Natural killer cell (primary cell): ENCODE data around the gene POR. TPM values are rescaled to one million over a fixed set of nuclear protein-coding genes. Genes with fewer than 3 reads are reported as not detected.
"Not testable (repeated sequence)": the region's sequence is repeated elsewhere in the genome, so short reads cannot be mapped to it uniquely, and the experiment has no call there.

Experiments used
- ATAC-seq, 3 donors: fragments of 150-1000 bp in 2 of 3; fragments of 200-7000 bp in 1 of 3; cut with Tn5 transposase; 1 replicate in 1 of 3; 2 replicates in 2 of 3; pipeline ENCODE4 v1.10.0; 2021; ENCODE audit warnings: mild to moderate bottlenecking in 2 of 3, moderate library complexity in 2 of 3
- DNase-seq, 2 donors: peaks; one replicate each; pipeline versions ENCODE4 v3.0.0 to v3.0.0-alpha.2; 2013 to 2021; ENCODE audit warnings: mixed read lengths in 1 of 2
- H3K27ac ChIP-seq: one replicate; pipeline ENCODE4 v1.5.1; 2013; ENCODE audit warnings: mild to moderate bottlenecking, low read length
- H3K27me3 ChIP-seq: one replicate; pipeline ENCODE4 v1.6.1; 2013; ENCODE audit warnings: low read length; ENCODE audit not compliant: control insufficient read depth, insufficient read depth
- H3K36me3 ChIP-seq: one replicate; pipeline ENCODE4 v1.6.1; 2013; ENCODE audit warnings: low read length; ENCODE audit not compliant: control insufficient read depth, insufficient read depth
- H3K4me1 ChIP-seq: one replicate; pipeline ENCODE4 v1.6.1; 2013; ENCODE audit warnings: low read length; ENCODE audit not compliant: control insufficient read depth, insufficient read depth
- H3K4me3 ChIP-seq: one replicate; pipeline ENCODE4 v1.5.1; 2013; ENCODE audit warnings: low read length
- H3K9me3 ChIP-seq: one replicate; pipeline ENCODE4 v1.6.1; 2013; ENCODE audit warnings: low read length; ENCODE audit not compliant: control insufficient read depth, insufficient read depth
- H3K27ac Mint-ChIP-seq, 2 donors: one replicate each; pipeline ENCODE4 v1.8.0; 2022; ENCODE audit warnings: mild to moderate bottlenecking in 2 of 2, mixed read lengths in 2 of 2, moderate library complexity in 1 of 2
- H3K27me3 Mint-ChIP-seq, 2 donors: one replicate each; pipeline ENCODE4 v1.8.0; 2022; ENCODE audit warnings: low read depth in 2 of 2, mixed read lengths in 2 of 2
- H3K36me3 Mint-ChIP-seq: one replicate; pipeline ENCODE4 v1.8.0; 2022; ENCODE audit warnings: mixed read lengths
- H3K4me1 Mint-ChIP-seq, 2 donors: one replicate each; pipeline ENCODE4 v1.8.0; 2022; ENCODE audit warnings: mixed read lengths in 2 of 2
- H3K4me3 Mint-ChIP-seq: one replicate; pipeline ENCODE4 v1.8.0; 2022; ENCODE audit warnings: mild to moderate bottlenecking, moderate library complexity, mixed read lengths
- H3K9me3 Mint-ChIP-seq, 2 donors: one replicate each; pipeline ENCODE4 v1.8.0; 2022; ENCODE audit warnings: mixed read lengths in 2 of 2
- WGBS: methylation state at CpG from one replicate; pipeline ENCODE4 v1.1.7; 2013; ENCODE audit warnings: missing lambda C conversion rate; ENCODE audit not compliant: insufficient coverage; 5-methylcytosine and 5-hydroxymethylcytosine counted together
- intact Hi-C: fragments of 100-400 bp; cut with micrococcal nuclease; formaldehyde crosslinking; loops from one replicate; pipeline ENCODE4 v1.14.2; 2022
- total RNA-seq, 4 donors: library from RNA; stranded (reverse); fragments of 120-200 nt in 1 of 4; gene quantifications; one replicate each; pipeline versions ENCODE4 v1.2.3 to v1.2.4, GENCODE V29; 2013 to 2022
- TF ChIP-seq, protein P1 (sequence below): fragments of 200-600 bp; IDR thresholded peaks from one replicate; pipeline ENCODE4 v1.8.0; 2022; ENCODE audit warnings: antibody characterized with exemption

Gene POR
- total RNA-seq, 3 donors from 2014 or later (not counting 1 experiment from before 2014, with no cell fraction given): 56.0 to 60.5 (median 58.3) TPM

DNA sequence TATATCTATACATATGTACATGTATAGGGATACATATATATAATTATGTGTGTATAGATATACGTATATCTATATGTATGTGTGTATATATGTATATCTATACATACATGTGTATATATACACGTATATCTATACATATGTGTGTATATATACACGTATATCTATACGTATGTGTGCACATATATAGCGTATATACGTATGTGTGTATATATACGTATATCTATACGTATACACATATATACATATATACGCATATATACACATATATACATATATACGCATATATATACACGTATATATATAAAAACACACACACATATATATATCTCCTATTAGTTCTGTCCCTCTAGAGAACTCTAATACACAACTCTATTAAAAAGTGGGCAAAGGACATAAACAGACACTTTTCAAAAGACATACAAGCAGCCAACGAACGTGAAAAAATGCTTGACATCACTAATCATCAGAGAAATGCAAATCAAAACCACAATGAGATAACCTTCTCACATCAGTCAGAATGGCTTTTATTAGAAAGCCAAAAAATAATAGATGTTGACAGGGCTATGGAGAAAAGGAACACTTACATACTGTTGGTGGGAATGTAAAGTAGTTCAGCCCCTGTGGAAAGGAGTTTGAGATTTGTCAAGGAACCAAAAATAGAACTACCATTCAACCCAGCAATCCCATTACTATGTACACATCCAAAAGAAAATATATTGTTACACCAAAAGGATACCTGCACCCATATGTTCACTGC lies 101.4 kb downstream of the POR start:
- peaks cover 0 to 7% of the 10 kb centered on the region in 2 donors for H3K4me1 Mint-ChIP-seq
- Histone ChIP-seq H3K4me3 (no peak overlapping the region), H3K27me3 (no peaks in the 10 kb centered on the region), H3K4me1 (peaks cover 9% of the 10 kb centered on the region), H3K36me3 (peaks cover 13% of the 10 kb centered on the region), H3K27ac (no peak overlapping the region), H3K9me3 (no peaks in the 10 kb centered on the region)
- 88% methylated on average over 3 of the region's 13 CpGs for WGBS
- TF ChIP-seq, protein P1, sequence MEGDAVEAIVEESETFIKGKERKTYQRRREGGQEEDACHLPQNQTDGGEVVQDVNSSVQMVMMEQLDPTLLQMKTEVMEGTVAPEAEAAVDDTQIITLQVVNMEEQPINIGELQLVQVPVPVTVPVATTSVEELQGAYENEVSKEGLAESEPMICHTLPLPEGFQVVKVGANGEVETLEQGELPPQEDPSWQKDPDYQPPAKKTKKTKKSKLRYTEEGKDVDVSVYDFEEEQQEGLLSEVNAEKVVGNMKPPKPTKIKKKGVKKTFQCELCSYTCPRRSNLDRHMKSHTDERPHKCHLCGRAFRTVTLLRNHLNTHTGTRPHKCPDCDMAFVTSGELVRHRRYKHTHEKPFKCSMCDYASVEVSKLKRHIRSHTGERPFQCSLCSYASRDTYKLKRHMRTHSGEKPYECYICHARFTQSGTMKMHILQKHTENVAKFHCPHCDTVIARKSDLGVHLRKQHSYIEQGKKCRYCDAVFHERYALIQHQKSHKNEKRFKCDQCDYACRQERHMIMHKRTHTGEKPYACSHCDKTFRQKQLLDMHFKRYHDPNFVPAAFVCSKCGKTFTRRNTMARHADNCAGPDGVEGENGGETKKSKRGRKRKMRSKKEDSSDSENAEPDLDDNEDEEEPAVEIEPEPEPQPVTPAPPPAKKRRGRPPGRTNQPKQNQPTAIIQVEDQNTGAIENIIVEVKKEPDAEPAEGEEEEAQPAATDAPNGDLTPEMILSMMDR: no peak
- H3K27me3 Mint-ChIP-seq: no peaks in the 10 kb centered on the region
- H3K36me3 Mint-ChIP-seq: peaks cover 7% of the 10 kb centered on the region
- no peak overlapping the region for H3K27ac Mint-ChIP-seq
- no peaks in the 10 kb centered on the region for H3K9me3 Mint-ChIP-seq
- peak in 1 of 3 donors; percentile 32 for ATAC-seq
- H3K4me3 Mint-ChIP-seq: no peak overlapping the region
- no peak for DNase-seq
- intact Hi-C loops: no loop called here

DNA sequence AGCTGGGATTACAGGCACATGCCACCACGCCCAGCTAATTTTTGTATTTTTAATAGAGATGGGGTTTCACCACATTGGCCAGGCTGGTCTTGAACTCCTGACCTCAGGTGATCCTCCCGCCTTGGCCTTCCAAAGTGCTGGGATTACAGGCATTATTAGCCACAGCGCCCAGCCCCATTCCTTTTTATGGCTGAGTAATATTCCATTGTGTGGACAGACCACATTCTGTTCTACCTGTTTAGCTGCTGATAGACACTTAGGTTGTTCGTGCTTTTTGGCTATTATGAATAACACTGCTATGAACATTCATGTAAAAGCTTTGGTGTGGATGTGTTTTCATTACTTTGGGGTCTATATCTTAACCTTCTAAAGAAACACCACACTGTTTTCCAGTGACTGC lies 103.6 kb downstream of the POR start:
- ATAC-seq, DNase-seq, H3K4me1 ChIP-seq, H3K27ac ChIP-seq, H3K27me3 ChIP-seq, H3K9me3 Mint-ChIP-seq, H3K27me3 Mint-ChIP-seq, H3K4me3 ChIP-seq, H3K4me3 Mint-ChIP-seq, intact Hi-C loops, H3K27ac Mint-ChIP-seq, H3K9me3 ChIP-seq: not testable (repeated sequence)
- WGBS: 98% methylated on average over 3 of the region's 4 CpGs
- H3K36me3 Mint-ChIP-seq: peaks cover 12% of the 10 kb centered on the region
- peaks cover 15% of the 10 kb centered on the region for H3K36me3 ChIP-seq
- H3K4me1 Mint-ChIP-seq: peaks cover 0 to 11% of the 10 kb centered on the region in 2 donors

DNA sequence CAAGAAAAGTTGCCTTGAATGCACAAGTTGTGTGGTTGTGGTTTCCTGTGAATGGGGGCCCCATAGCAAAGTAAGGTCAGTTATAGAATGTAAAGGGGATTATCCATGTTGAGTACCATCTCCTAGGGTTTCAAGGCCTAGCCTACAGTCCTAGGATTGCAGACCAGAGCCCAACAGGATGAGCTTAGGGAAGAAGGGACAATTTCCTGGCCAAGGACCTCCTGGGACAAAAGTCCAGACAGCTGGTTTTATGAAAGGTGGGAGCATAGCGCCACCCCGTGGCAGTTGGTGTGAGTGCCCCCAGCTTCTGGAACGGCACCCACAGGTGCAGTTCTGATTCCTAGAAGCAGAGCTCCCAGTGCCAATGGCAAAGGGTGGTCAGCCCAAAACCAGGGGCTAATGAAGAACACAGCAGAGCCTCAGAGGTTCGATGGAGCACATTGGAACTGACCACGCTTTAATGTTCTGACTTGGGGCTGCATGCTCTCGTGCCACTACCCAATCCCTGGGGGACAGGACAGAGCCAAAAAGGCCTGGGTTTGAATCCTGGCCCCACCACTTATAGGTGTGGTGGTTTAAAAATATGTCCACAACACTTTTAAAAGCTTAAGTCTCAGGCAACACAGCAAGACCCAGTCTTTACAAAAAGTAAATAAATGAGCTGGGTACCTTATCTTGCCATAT lies 105.2 kb downstream of the POR start:
- no peaks in the 10 kb centered on the region for H3K27me3 Mint-ChIP-seq
- intact Hi-C loops: loop anchor here (1.0 kb wide), 1 partner anchor 154 kb away; no protein-coding TSS in a partner anchor
- ATAC-seq (peak; percentile 72 to 74 (median 74)), DNase-seq (peak; percentile 70 to 87)
- no peak overlapping the region for H3K27ac Mint-ChIP-seq
- TF ChIP-seq, protein P1: peak; percentile 91
- no peak overlapping the region for H3K27ac ChIP-seq
- H3K9me3 Mint-ChIP-seq: no peaks in the 10 kb centered on the region
- H3K36me3 ChIP-seq: peaks cover 13% of the 10 kb centered on the region
- 47% methylated on average over 6 of the region's 6 CpGs for WGBS
- no peak overlapping the region for H3K4me3 Mint-ChIP-seq
- peaks cover 9% of the 10 kb centered on the region for H3K4me1 ChIP-seq
- peaks cover 0 to 11% of the 10 kb centered on the region in 2 donors for H3K4me1 Mint-ChIP-seq
- H3K4me3 ChIP-seq: no peak overlapping the region
- H3K36me3 Mint-ChIP-seq: peaks cover 10% of the 10 kb centered on the region
- no peaks in the 10 kb centered on the region for H3K27me3 ChIP-seq
- H3K9me3 ChIP-seq: no peaks in the 10 kb centered on the region

DNA sequence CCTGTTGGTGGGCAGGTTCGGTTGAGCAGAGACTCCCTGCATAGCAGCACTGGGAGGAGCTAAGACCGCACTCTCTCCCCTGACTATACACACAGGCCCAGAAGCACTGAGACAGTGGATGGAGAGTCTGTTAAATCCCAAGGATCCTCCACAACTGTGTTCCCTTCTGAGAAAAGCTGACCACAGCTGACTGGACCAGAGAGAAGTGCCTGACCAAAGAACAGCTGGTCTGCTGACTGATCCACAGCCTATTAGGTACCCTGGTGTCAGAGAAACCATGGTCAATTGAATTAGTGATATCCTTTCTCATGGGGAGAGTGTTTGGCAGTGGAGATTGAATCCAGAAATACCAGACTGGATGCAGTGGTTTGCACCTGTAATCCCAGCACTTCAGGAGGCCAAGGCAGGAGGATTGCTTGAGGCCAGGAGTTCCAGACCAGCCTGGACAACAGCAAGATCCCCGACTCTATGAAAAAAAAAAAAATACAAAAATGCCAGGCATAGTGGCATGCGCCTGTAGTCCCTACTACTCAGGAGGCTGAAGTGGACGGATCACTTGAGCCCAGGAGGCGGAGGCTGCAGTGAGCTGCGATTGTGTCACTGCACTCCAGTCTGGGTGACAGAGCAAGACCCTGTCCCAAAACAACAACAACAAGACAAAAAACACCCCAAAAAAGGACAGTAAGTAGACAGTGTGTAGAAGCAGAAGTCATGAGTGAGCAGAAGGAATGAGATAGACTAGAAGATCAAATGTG lies 107.2 kb downstream of the POR start:
- H3K9me3 ChIP-seq: no peaks in the 10 kb centered on the region
- intact Hi-C loops: no loop called here
- TF ChIP-seq, protein P1: no peak
- no peak overlapping the region for H3K27ac Mint-ChIP-seq
- H3K9me3 Mint-ChIP-seq: no peaks in the 10 kb centered on the region
- ATAC-seq (no peak), DNase-seq (no peak)
- no peaks in the 10 kb centered on the region for H3K27me3 Mint-ChIP-seq
- no peak overlapping the region for H3K4me3 Mint-ChIP-seq
- no peaks in the 10 kb centered on the region for H3K27me3 ChIP-seq
- peaks cover 0 to 11% of the 10 kb centered on the region in 2 donors for H3K4me1 Mint-ChIP-seq
- no peak overlapping the region for H3K27ac ChIP-seq
- H3K36me3 ChIP-seq: peaks cover 15% of the 10 kb centered on the region
- WGBS: 95% methylated on average over 7 of the region's 7 CpGs
- H3K4me1 ChIP-seq: peaks cover 9% of the 10 kb centered on the region
- peaks cover 6% of the 10 kb centered on the region for H3K36me3 Mint-ChIP-seq
- no peak overlapping the region for H3K4me3 ChIP-seq
